ENCODE data around the gene SBK3. TPM values are rescaled to one million over a fixed set of nuclear protein-coding genes. Genes with fewer than 3 reads are reported as not detected.

SBK3 gene
- total and polyA plus RNA-seq, 10 of the 15 experiments (the other 5 are each of a cell fraction or from before 2014, with no cell fraction given) = not detected

- H3K4me2 ChIP-seq (ENCODE audit: control insufficient read depth, insufficient read depth) = no peak overlapping the region
- in situ Hi-C loops (cut with MboI) (no loop called here), intact Hi-C loops (cut with micrococcal nuclease; ENCODE audit: unreplicated experiment) (no loop called here)
- no peak overlapping the region for H3K4me3 ChIP-seq
- H3K9me3 ChIP-seq (replicated peaks; ENCODE audit: control insufficient read depth, insufficient read depth, low read length) = peaks cover 2% of the 10 kb centered on the region; the same call in 2 of the 3 replicates
- no peak overlapping the region for H2AFZ ChIP-seq (ENCODE audit: control insufficient read depth, low read depth, low read length)
- SMC1A ChIA-PET (ENCODE audit: uncharacterized antibody, unreplicated experiment) = no interaction called here
- CTCF ChIA-PET = no interaction called here
- RAD21 ChIA-PET (ENCODE audit: unreplicated experiment) = no interaction called here
- H3K27me3 ChIP-seq (replicated peaks in 1 of 2; ENCODE audit: control insufficient read depth in 2 of 2, insufficient read depth in 2 of 2, low read length in 1 of 2) = no peaks in the 10 kb centered on the region
- 98% methylated on average over 37 of the region's 68 CpGs for WGBS (ENCODE audit: insufficient coverage, insufficient replicate concordance, low lambda C conversion rate, missing lambda C conversion rate)
- no peak overlapping the region for H3K27ac ChIP-seq (ENCODE audit: control insufficient read depth, insufficient read depth)
- H3K4me1 ChIP-seq (ENCODE audit: control insufficient read depth, insufficient read depth, low read length) = no peaks in the 10 kb centered on the region
- H3K9ac ChIP-seq (ENCODE audit: control insufficient read depth, insufficient read depth, low read length) = no peak overlapping the region
- H3K79me2 ChIP-seq (ENCODE audit: control insufficient read depth, insufficient read depth, low read length) = no peaks in the 10 kb centered on the region
- POLR2A ChIA-PET = no interaction called here
- TF ChIP-seq POLR2A (IDR thresholded peaks at IDR 0.05; ENCODE audit: low read depth, low read length) (no peak), SIX5 (IDR thresholded peaks at IDR 0.05; ENCODE audit: low read depth, low read length, severe bottlenecking) (no peak), TCF3 (IDR thresholded peaks at IDR 0.05; ENCODE audit: borderline replicate concordance, insufficient read depth, low read depth, low read length) (no peak), PML (IDR thresholded peaks at IDR 0.05; ENCODE audit: low read length) (no peak), BRCA1 (IDR thresholded peaks at IDR 0.05; ENCODE audit: low read depth, low read length) (no peak), TCF7 (IDR thresholded peaks at IDR 0.05; ENCODE audit: borderline replicate concordance) (no peak), NR2C2 (IDR thresholded peaks at IDR 0.05; ENCODE audit: borderline replicate concordance, control insufficient read depth, insufficient read length, low read depth) (no peak), USF1 (IDR thresholded peaks at IDR 0.05; ENCODE audit: borderline replicate concordance, extremely low read length, insufficient read depth, low read depth, low read length) (no peak), ZNF217 (IDR thresholded peaks at IDR 0.05) (no peak), POLR2AphosphoS5 (IDR thresholded peaks at IDR 0.05; ENCODE audit: low read length) (no peak), MTA2 (IDR thresholded peaks at IDR 0.05; ENCODE audit: low read depth) (no peak)
- H3K36me3 ChIP-seq (ENCODE audit: control insufficient read depth in 2 of 2, insufficient read depth in 2 of 2, low read length in 1 of 2) = peaks cover 0 to 8% of the 10 kb centered on the region in 2 experiments; a peak in 1 of 4 replicates
- no peak for DNase-seq (ENCODE audit: low read depth, low spot score)
- ATAC-seq = no peak
- BruUV-seq (replicated peaks) = no TSS peak
- no peak for FAIRE-seq
- no peaks in the 10 kb centered on the region for H4K20me1 ChIP-seq (ENCODE audit: control insufficient read depth, insufficient read depth)
Observed at GRCh38 chr19:55593096-55593772, 47.9 kb upstream of the SBK3 start.
